GM12874 (cell line): Measurements from ENCODE around the gene DST.

ENCODE experiments used
- CTCF ChIP-seq: IDR thresholded peaks from 2 replicates; pipeline ENCODE4 v1.5.1; 2011; ENCODE audit warnings: low read depth, mild to moderate bottlenecking, control low read depth, low read length, moderate library complexity; ENCODE audit not compliant: insufficient read depth

Gene DST

GRCh38 chr6:56478202-56478601 lies 164.5 kb downstream of the DST start:
- no peak for TF ChIP-seq CTCF

GRCh38 chr6:56477241-56477640 lies 165.4 kb downstream of the DST start:
- no peak for TF ChIP-seq CTCF

- no peak for TF ChIP-seq CTCF
Measured at GRCh38 chr6:56475736-56476457, 166.8 kb downstream of the DST start.

GRCh38 chr6:56474532-56474931 lies 168.2 kb downstream of the DST start:
- TF ChIP-seq CTCF: no peak

- no peak for TF ChIP-seq CTCF
Measured at GRCh38 chr6:56463443-56463842, 179.2 kb downstream of the DST start.

GRCh38 chr6:56459030-56459805 lies 183.5 kb downstream of the DST start:
- no peak for TF ChIP-seq CTCF

GRCh38 chr6:56458324-56458884 lies 184.3 kb downstream of the DST start:
- no peak for TF ChIP-seq CTCF
